ENCODE measurements around the gene STXBP1.

- no peak for TF ChIP-seq CTCF (IDR thresholded peaks at IDR 0.05 in 2 of 3, conservative IDR thresholded peaks at IDR 0.05 in 1 of 3; ENCODE audit: borderline replicate concordance in 1 of 3, insufficient read depth in 1 of 3, low read depth in 2 of 3, low read length in 2 of 3)
- no peak for TF ChIP-seq EZH2 (IDR thresholded peaks at IDR 0.05)
- TF ChIP-seq FOSL1 (IDR thresholded peaks at IDR 0.05; ENCODE audit: low read depth) = no peak
- TF ChIP-seq POLR2AphosphoS5 (IDR thresholded peaks at IDR 0.05; ENCODE audit: low read depth, low read length) = no peak
- no peak for TF ChIP-seq RAD21 (IDR thresholded peaks at IDR 0.05; ENCODE audit: low read depth)
- TF ChIP-seq SIN3A (IDR thresholded peaks at IDR 0.05; ENCODE audit: low read depth) = no peak
- TF ChIP-seq TCF7L2 (IDR thresholded peaks at IDR 0.05; ENCODE audit: borderline replicate concordance, extremely low read depth, insufficient read depth, insufficient read length) = no peak
- TF ChIP-seq SRF (IDR thresholded peaks at IDR 0.05; ENCODE audit: low read depth) = no peak
- no peak for TF ChIP-seq MAX (IDR thresholded peaks at IDR 0.05)
- TF ChIP-seq YY1 (IDR thresholded peaks at IDR 0.05; ENCODE audit: extremely low read depth, insufficient replicate concordance, low read depth, low read length) = no peak
- TF ChIP-seq POLR2A (IDR thresholded peaks at IDR 0.05; ENCODE audit: borderline replicate concordance, extremely low read depth, insufficient read depth, insufficient read length) = no peak
- TF ChIP-seq JUND (IDR thresholded peaks at IDR 0.05) = no peak
Measured at GRCh38 chr9:127717766-127718165, 105.7 kb downstream of the STXBP1 start.
